HCT116 (cell line): ENCODE data around the gene SEC14L6. TPM values are rescaled to one million over a fixed set of nuclear protein-coding genes. Genes with fewer than 3 reads are reported as not detected.

Experiments used
- ATAC-seq: fragments of 200-7000 bp; cut with Tn5 transposase; 2 replicates; pipeline ENCODE4 v1.9.1; 2020; ENCODE audit warnings: mild to moderate bottlenecking, moderate library complexity
- BruUV-seq: library from RNA; stranded (reverse); fragments of 400-500 nt; replicated peaks from 2 replicates; lab custom pipeline; 2021; lab: Mats Ljungman, UMichigan
- CTCF ChIA-PET: fragments of 300-600 bp; sonication (Branson Sonifier 250); formaldehyde crosslinking; loops from one replicate; lab custom pipeline; 2021; ENCODE audit warnings: antibody characterized with exemption; lab: Charles Lee
- POLR2A ChIA-PET: fragments of 300-600, 350-600 bp; sonication (Branson Sonifier 250); formaldehyde crosslinking; loops from one replicate; lab custom pipeline; 2021; ENCODE audit warnings: antibody characterized with exemption; lab: Charles Lee
- RAD21 ChIA-PET, 2 experiments: fragments of 300-600 bp; sonication (Branson Sonifier 250); formaldehyde crosslinking; loops; one replicate each; lab custom pipeline; 2023; ENCODE audit warnings: low total read pairs in 2 of 2; ENCODE audit not compliant: uncharacterized antibody in 2 of 2, unreplicated experiment in 2 of 2, low non-redundant PET in 1 of 2; lab: Charles Lee
- DNase-seq: peaks from one replicate; pipeline ENCODE4 v3.0.0-alpha.2; 2010; ENCODE audit warnings: low read depth, low spot score
- H2AFZ ChIP-seq: fragments of 200-600 bp; shearing (Covaris generic), sonication (generic); 2 replicates; pipeline ENCODE4 v1.6.1; 2017; ENCODE audit warnings: low read depth, mixed run types, mixed read lengths, antibody characterized with exemption, low read length; ENCODE audit not compliant: poor library complexity, severe bottlenecking
- H3K27ac ChIP-seq: 2 replicates; pipeline ENCODE4 v1.5.1; 2012; ENCODE audit warnings: low read depth, low read length
- H3K27me3 ChIP-seq: fragments of 200-600 bp; sonication (generic); 2 replicates; pipeline ENCODE4 v1.6.1; 2016; ENCODE audit warnings: mixed run types, low read length, mixed read lengths; ENCODE audit not compliant: insufficient read depth
- H3K36me3 ChIP-seq, 2 experiments: fragments of 200-500 bp in 1 of 2; fragments of 200-600 bp in 1 of 2; sonication (Bioruptor generic) in 1 of 2; sonication (generic) in 1 of 2; 2 replicates each; pipeline versions ENCODE4 v1.5.1 to v1.6.1; 2014 to 2016; ENCODE audit warnings: low read length in 2 of 2, inconsistent platforms in 1 of 2, mixed read lengths in 1 of 2, mixed run types in 1 of 2; ENCODE audit not compliant: insufficient read depth in 2 of 2, control insufficient read depth in 1 of 2
- H3K4me1 ChIP-seq, 2 experiments: fragments of 200-600 bp in 1 of 2; sonication (generic) in 1 of 2; 2 replicates each; pipeline versions ENCODE4 v1.5.1 to v1.6.1; 2012 to 2017; ENCODE audit warnings: low read length in 2 of 2, inconsistent platforms in 1 of 2, mild to moderate bottlenecking in 1 of 2, mixed read lengths in 1 of 2, mixed run types in 1 of 2, moderate library complexity in 1 of 2; ENCODE audit not compliant: insufficient read depth in 2 of 2, control insufficient read depth in 1 of 2
- H3K4me2 ChIP-seq: fragments of 200-600 bp; sonication (generic); 2 replicates; pipeline ENCODE4 v1.6.1; 2017; ENCODE audit warnings: mixed run types, low read length, mixed read lengths
- H3K4me3 ChIP-seq, 2 experiments: fragments of 200-600 bp in 1 of 2; sonication (generic) in 1 of 2; replicated peaks in 1 of 2; 2 replicates each; pipeline ENCODE4 v1.5.1; 2011 to 2016; ENCODE audit warnings: low read length in 2 of 2, control low read depth in 1 of 2, low read depth in 1 of 2, mild to moderate bottlenecking in 1 of 2, mixed read lengths in 1 of 2, mixed run types in 1 of 2
- H3K79me2 ChIP-seq: fragments of 200-600 bp; sonication (generic); 2 replicates; pipeline ENCODE4 v1.6.1; 2017; ENCODE audit warnings: mild to moderate bottlenecking, mixed run types, low read length, moderate library complexity, mixed read lengths; ENCODE audit not compliant: insufficient read depth
- H3K9ac ChIP-seq: fragments of 200-600 bp; sonication (generic); 2 replicates; pipeline ENCODE4 v1.6.1; 2016; ENCODE audit warnings: low read length, mixed read lengths
- H3K9me2 ChIP-seq: fragments of 200-600 bp; sonication (generic), shearing (Covaris generic); 2 replicates; pipeline ENCODE4 v1.6.1; 2017; ENCODE audit warnings: mixed run types, mild to moderate bottlenecking, moderate library complexity; ENCODE audit not compliant: insufficient read depth
- H3K9me3 ChIP-seq, 2 experiments: fragments of 200-500 bp in 1 of 2; fragments of 200-600 bp in 1 of 2; sonication (Bioruptor generic) in 1 of 2; sonication (generic) in 1 of 2; 2 replicates each; pipeline ENCODE4 v1.6.1; 2014 to 2017; ENCODE audit warnings: low read length in 2 of 2, mixed read lengths in 2 of 2, inconsistent platforms in 1 of 2, low read depth in 1 of 2, mild to moderate bottlenecking in 1 of 2, mixed run types in 1 of 2, moderate library complexity in 1 of 2; ENCODE audit not compliant: control insufficient read depth in 1 of 2, insufficient read depth in 1 of 2
- H4K20me1 ChIP-seq: fragments of 200-600 bp; sonication (generic), shearing (Covaris generic); 2 replicates; pipeline ENCODE4 v1.6.1; 2017; ENCODE audit warnings: mixed run types, mild to moderate bottlenecking, moderate library complexity; ENCODE audit not compliant: insufficient read depth
- EGR1 ChIP-seq: IDR thresholded peaks from 2 replicates; pipeline ENCODE4 v1.6.1; 2012; ENCODE audit warnings: low read depth
- EZH2 ChIP-seq: fragments of 200-600 bp; sonication (generic); IDR thresholded peaks from 2 replicates; pipeline ENCODE4 v1.6.1; 2017; ENCODE audit warnings: antibody characterized with exemption, mixed run types
- FOSL1 ChIP-seq: IDR thresholded peaks from 2 replicates; pipeline ENCODE4 v1.6.1; 2012; ENCODE audit warnings: low read depth
- JUND ChIP-seq: IDR thresholded peaks from 2 replicates; pipeline ENCODE4 v1.6.1; 2012
- POLR2AphosphoS5 ChIP-seq: IDR thresholded peaks from 2 replicates; pipeline ENCODE4 v1.6.1; 2011; ENCODE audit warnings: mild to moderate bottlenecking, low read depth, low read length, moderate library complexity
- RAD21 ChIP-seq: IDR thresholded peaks from 2 replicates; pipeline ENCODE4 v1.6.1; 2012; ENCODE audit warnings: low read depth, mild to moderate bottlenecking
- SRF ChIP-seq: IDR thresholded peaks from 2 replicates; pipeline ENCODE4 v1.6.1; 2012; ENCODE audit warnings: low read depth
- intact Hi-C: fragments of 100-400 bp; cut with micrococcal nuclease; formaldehyde crosslinking; loops from 2 replicates; pipeline ENCODE4 v1.10.0; 2022
- total RNA-seq: library from RNA; stranded (reverse); gene quantifications from one replicate; pipeline ENCODE4 v1.2.1, GENCODE V29; 2021; ENCODE audit not compliant: unreplicated experiment
- TF ChIP-seq, protein P1 (sequence below): IDR thresholded peaks from 2 replicates; pipeline ENCODE4 v1.6.1; 2012
- TF ChIP-seq, protein P2 (sequence below): IDR thresholded peaks from 2 replicates; pipeline ENCODE4 v1.6.1; 2011; ENCODE audit warnings: mild to moderate bottlenecking, low read length, moderate library complexity; ENCODE audit not compliant: insufficient replicate concordance; ENCODE audit errors: extremely low read depth

SEC14L6 gene
- total RNA-seq, 1 experiment from 2014 or later: not detected

DNA sequence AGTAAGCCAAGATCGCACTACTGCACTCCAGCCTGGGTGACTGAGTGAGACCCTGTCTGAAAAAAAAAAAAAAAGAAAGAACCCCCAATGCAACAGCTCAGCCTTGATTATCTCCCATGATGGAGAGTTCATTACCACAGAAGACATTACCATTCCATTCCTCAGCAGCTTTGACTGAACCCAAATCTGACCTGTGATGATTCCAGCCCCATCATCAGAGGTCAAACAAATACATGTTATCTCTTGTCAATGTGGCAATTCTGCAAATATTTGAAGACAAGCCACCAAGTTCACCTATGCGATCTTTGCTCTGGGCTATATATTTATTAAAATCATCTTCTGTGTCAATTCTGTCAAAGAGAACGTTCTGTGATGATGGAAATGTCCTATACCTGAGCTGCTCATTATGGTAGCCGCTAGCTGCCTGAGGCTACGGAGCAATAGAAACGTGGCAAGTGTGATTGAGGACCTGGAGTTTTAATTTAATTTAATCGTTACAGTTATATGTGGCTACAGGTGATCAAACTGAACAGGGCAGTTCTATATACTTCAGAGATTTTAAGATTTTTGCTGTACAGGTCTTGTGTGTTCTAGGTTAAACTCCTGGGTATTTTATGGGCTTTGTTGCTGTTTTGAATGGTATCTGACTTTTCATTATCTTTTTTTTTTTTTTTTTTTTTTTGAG is 48.9 kb downstream of the SEC14L6 start:
- CTCF ChIA-PET: no interaction called here
- Histone ChIP-seq H3K27ac (no peak overlapping the region), H3K9me2 (no peaks in the 10 kb centered on the region), H4K20me1 (no peaks in the 10 kb centered on the region), H2AFZ (no peak overlapping the region), H3K9ac (no peak overlapping the region), H3K27me3 (no peaks in the 10 kb centered on the region), H3K4me3 (no peak overlapping the region), H3K79me2 (no peaks in the 10 kb centered on the region), H3K36me3 (no peaks in the 10 kb centered on the region), H3K4me2 (no peak overlapping the region), H3K9me3 (no peaks in the 10 kb centered on the region), H3K4me1 (no peaks in the 10 kb centered on the region)
- ATAC-seq (no peak), DNase-seq (no peak)
- RAD21 ChIA-PET: no interaction called here
- POLR2A ChIA-PET: interaction anchor here (0.6 kb wide), 1 partner anchor 1235 kb away, joined by 3 read pairs; no protein-coding TSS in a partner anchor
- BruUV-seq: no TSS peak
- TF ChIP-seq JUND (no peak), EGR1 (no peak), FOSL1 (no peak), RAD21 (no peak), EZH2 (no peak), POLR2AphosphoS5 (no peak), SRF (no peak)
- TF ChIP-seq, protein P1, sequence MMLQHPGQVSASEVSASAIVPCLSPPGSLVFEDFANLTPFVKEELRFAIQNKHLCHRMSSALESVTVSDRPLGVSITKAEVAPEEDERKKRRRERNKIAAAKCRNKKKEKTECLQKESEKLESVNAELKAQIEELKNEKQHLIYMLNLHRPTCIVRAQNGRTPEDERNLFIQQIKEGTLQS: no peak
- intact Hi-C loops: no loop called here

DNA sequence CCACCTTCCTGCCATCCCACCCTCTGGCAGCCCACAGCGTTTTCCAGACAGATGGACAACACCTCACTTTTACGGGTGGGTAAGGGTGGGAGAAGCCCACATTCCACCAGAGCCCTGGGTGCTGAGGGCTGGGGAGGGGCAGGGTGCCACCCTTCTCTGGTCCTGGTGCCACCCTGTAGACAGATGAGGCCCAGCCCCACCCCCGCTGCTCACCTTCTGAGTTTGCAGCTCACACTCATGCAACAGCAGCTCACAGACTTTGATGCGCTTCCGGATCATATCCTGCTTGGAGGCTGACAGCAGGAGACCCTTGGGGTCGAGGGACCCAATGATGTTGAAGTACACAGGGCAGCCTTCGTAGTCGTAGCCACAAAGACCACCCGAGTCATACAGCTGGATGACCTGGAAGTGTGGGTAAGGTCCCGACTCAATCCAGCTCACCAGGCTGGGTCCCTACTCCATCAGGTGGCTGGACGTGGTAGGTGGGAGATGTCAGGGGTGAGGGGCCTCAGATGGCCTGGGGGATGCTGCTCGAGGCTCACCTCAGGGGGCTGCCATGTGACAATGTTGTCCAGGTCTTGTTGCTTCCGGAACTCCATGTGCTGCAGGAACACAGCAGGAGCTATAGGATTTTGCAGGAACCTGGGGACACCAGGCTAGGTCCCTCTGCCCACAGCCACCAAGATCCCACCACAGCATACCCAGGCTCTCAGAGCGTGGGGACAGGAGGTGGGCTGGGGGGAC is 51.3 kb downstream of the SEC14L6 start:
- H3K4me2 ChIP-seq: no peak overlapping the region
- no peaks in the 10 kb centered on the region for H3K36me3 ChIP-seq
- RAD21 ChIA-PET: no interaction called here
- H3K4me3 ChIP-seq: no peak overlapping the region
- H3K79me2 ChIP-seq: no peaks in the 10 kb centered on the region
- H3K9me3 ChIP-seq: no peaks in the 10 kb centered on the region
- no peaks in the 10 kb centered on the region for H4K20me1 ChIP-seq
- no peak overlapping the region for H3K27ac ChIP-seq
- CTCF ChIA-PET: no interaction called here
- ATAC-seq: no peak
- H3K9ac ChIP-seq: no peak overlapping the region
- H3K4me1 ChIP-seq: no peaks in the 10 kb centered on the region
- H2AFZ ChIP-seq: no peak overlapping the region
- no peak for DNase-seq
- BruUV-seq: no TSS peak
- intact Hi-C loops: no loop called here
- TF ChIP-seq, protein P2, sequence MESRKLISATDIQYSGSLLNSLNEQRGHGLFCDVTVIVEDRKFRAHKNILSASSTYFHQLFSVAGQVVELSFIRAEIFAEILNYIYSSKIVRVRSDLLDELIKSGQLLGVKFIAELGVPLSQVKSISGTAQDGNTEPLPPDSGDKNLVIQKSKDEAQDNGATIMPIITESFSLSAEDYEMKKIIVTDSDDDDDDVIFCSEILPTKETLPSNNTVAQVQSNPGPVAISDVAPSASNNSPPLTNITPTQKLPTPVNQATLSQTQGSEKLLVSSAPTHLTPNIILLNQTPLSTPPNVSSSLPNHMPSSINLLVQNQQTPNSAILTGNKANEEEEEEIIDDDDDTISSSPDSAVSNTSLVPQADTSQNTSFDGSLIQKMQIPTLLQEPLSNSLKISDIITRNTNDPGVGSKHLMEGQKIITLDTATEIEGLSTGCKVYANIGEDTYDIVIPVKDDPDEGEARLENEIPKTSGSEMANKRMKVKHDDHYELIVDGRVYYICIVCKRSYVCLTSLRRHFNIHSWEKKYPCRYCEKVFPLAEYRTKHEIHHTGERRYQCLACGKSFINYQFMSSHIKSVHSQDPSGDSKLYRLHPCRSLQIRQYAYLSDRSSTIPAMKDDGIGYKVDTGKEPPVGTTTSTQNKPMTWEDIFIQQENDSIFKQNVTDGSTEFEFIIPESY: no peak
- POLR2A ChIA-PET: no interaction called here
- H3K27me3 ChIP-seq: no peaks in the 10 kb centered on the region
- no peaks in the 10 kb centered on the region for H3K9me2 ChIP-seq
